ENCODE data around the gene AZGP1. TPM values are rescaled to one million over a fixed set of nuclear protein-coding genes. Genes with fewer than 3 reads are reported as not detected.
"Not testable (repeated sequence)": the region's sequence is repeated elsewhere in the genome, so short reads cannot be mapped to it uniquely, and the experiment has no call there.

AZGP1 gene
- total RNA-seq, 1 experiment from 2014 or later = not detected

DNA sequence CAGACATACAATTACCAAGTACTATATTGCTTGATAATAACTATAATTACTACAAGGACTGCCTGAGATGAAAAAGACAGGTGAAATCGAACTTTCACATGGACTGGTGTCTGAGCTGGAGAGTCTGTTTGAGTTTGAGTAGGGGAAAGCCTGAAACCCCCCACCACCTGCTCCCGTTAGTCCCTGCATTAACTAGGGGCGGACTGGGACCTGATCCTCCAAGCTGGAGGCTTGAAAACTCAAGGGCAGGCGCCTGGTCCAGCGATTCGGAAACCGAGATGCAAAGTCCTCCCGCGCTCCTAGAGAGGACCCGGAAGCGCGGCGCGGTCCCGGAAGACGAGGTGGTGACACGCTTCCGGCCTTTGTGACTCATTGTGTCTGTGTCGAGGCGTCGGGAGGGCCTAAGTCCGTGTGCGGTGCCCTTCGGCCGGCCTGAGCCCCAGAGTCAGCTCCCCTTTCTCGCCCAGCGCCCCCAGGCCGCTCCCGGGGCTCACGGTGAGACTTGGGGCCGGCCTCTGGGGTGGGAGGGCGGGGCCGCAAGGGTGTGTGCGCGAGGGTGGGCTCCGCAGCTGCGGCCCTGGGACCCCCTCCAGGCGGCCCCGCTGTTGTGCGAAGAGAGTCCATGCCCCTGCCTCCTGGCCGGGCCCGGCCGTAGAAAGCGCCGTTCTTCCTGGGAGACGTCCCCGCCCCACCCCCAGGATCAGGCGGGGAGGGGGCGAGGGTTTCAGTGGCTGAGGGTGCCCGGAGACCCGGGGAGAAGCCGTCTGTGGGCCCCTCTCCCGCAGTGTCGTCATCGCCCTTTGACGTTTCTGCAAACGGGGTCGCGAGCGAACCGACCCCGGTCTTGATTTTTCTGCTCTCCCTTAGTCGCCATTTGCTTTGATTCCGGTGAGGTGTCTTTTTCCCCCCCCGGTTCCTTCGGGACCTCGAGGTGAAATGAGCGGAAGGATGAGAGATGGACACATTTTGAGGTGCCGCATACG is 39.7 kb upstream of the AZGP1 start, which contains the start of gene ZKSCAN1:
ZKSCAN1 (plus strand) TSS at position 365 of the 983 bp plus-strand sequence. CDS start 7,911 bp downstream, outside the sequence.
- H3K4me1 ChIP-seq (ENCODE audit: insufficient read depth, low read length, poor library complexity, severe bottlenecking) = peaks cover 11% of the 10 kb centered on the region
- DNase-seq (ENCODE audit: low spot score) = peak; percentile 96
- TF ChIP-seq EZH2 (IDR thresholded peaks at IDR 0.05; ENCODE audit: borderline replicate concordance, low read depth, low read length, poor library complexity, severe bottlenecking) (no peak), CTCF (conservative IDR thresholded peaks at IDR 0.05; ENCODE audit: low read depth, low read length) (no peak)
- CTCF ChIA-PET = interaction anchor here (0.6 kb wide), 1 partner anchor 38 kb away, joined by 6 read pairs; no protein-coding TSS in a partner anchor
- no peaks in the 10 kb centered on the region for H3K9me3 ChIP-seq (ENCODE audit: low read depth, low read length, poor library complexity, severe bottlenecking)
- POLR2A ChIA-PET (ENCODE audit: low non-redundant PET) = interaction anchor here (0.6 kb wide), 3 partner anchors 14 to 81 kb away, joined by 4 read pairs; no protein-coding TSS in a partner anchor
- H3K36me3 ChIP-seq (ENCODE audit: insufficient read depth, low read length, poor library complexity, severe bottlenecking) = no peaks in the 10 kb centered on the region
- BruUV-seq (replicated peaks) = TSS peak; percentile 58
- intact Hi-C loops (cut with micrococcal nuclease; ENCODE audit: unreplicated experiment) = no loop called here
- H3K4me3 ChIP-seq (ENCODE audit: low read depth, low read length, poor library complexity, severe bottlenecking) = peak within 1 kb of the TSS; percentile 76
- no peaks in the 10 kb centered on the region for H3K27me3 ChIP-seq (replicated peaks; ENCODE audit: insufficient read depth, low read depth, low read length, poor library complexity)
- H3K27ac ChIP-seq (ENCODE audit: low read depth, low read length, poor library complexity, severe bottlenecking) = peak within 1 kb of the TSS; percentile 88

GRCh38 chr7:100013328-100013676 is 37.5 kb upstream of the AZGP1 start:
- DNase-seq (ENCODE audit: low spot score) = no peak
- H3K27me3 ChIP-seq (replicated peaks; ENCODE audit: insufficient read depth, low read depth, low read length, poor library complexity) = no peaks in the 10 kb centered on the region
- H3K27ac ChIP-seq (ENCODE audit: low read depth, low read length, poor library complexity, severe bottlenecking) = no peak overlapping the region
- CTCF ChIA-PET = no interaction called here
- POLR2A ChIA-PET (ENCODE audit: low non-redundant PET) = no interaction called here
- intact Hi-C loops (cut with micrococcal nuclease; ENCODE audit: unreplicated experiment) = no loop called here
- peaks cover 11% of the 10 kb centered on the region for H3K4me1 ChIP-seq (ENCODE audit: insufficient read depth, low read length, poor library complexity, severe bottlenecking)
- H3K4me3 ChIP-seq (ENCODE audit: low read depth, low read length, poor library complexity, severe bottlenecking) = no peak overlapping the region
- no peaks in the 10 kb centered on the region for H3K9me3 ChIP-seq (ENCODE audit: low read depth, low read length, poor library complexity, severe bottlenecking)
- TF ChIP-seq CTCF (conservative IDR thresholded peaks at IDR 0.05; ENCODE audit: low read depth, low read length) = no peak
- no peak for TF ChIP-seq EZH2 (IDR thresholded peaks at IDR 0.05; ENCODE audit: borderline replicate concordance, low read depth, low read length, poor library complexity, severe bottlenecking)
- BruUV-seq (replicated peaks) = no TSS peak
- no peaks in the 10 kb centered on the region for H3K36me3 ChIP-seq (ENCODE audit: insufficient read depth, low read length, poor library complexity, severe bottlenecking)

GRCh38 chr7:100012385-100013327 is 36.8 kb upstream of the AZGP1 start:
- BruUV-seq (replicated peaks); POLR2A ChIA-PET (ENCODE audit: low non-redundant PET): not testable (repeated sequence)
- CTCF ChIA-PET = interaction anchor here (0.7 kb wide), 1 partner anchor 22 kb away, joined by 3 read pairs; no protein-coding TSS in a partner anchor

More at GRCh38 chr7:100012385-100013327, 36.8 kb upstream of the AZGP1 start:
- DNase-seq (ENCODE audit: low spot score); H3K36me3 ChIP-seq (ENCODE audit: insufficient read depth, low read length, poor library complexity, severe bottlenecking); H3K4me3 ChIP-seq (ENCODE audit: low read depth, low read length, poor library complexity, severe bottlenecking); intact Hi-C loops (cut with micrococcal nuclease; ENCODE audit: unreplicated experiment); H3K27ac ChIP-seq (ENCODE audit: low read depth, low read length, poor library complexity, severe bottlenecking); H3K9me3 ChIP-seq (ENCODE audit: low read depth, low read length, poor library complexity, severe bottlenecking); H3K27me3 ChIP-seq (replicated peaks; ENCODE audit: insufficient read depth, low read depth, low read length, poor library complexity): not testable (repeated sequence)
- peaks cover 11% of the 10 kb centered on the region for H3K4me1 ChIP-seq (ENCODE audit: insufficient read depth, low read length, poor library complexity, severe bottlenecking)

Measured in A673 (cell line).